B cell (primary cell): ENCODE results near the gene CCDC18.

ENCODE experiments used
- CTCF ChIP-seq: fragments of 200-600 bp; IDR thresholded peaks from one replicate; pipeline ENCODE4 v1.8.0; 2022; ENCODE audit warnings: antibody characterized with exemption, mild to moderate bottlenecking
- EZH2 ChIP-seq: IDR thresholded peaks from 2 replicates; pipeline ENCODE4 v1.6.1; 2012; ENCODE audit warnings: borderline replicate concordance, low read depth, mild to moderate bottlenecking, moderate library complexity, low read length; ENCODE audit not compliant: insufficient read depth, poor library complexity, severe bottlenecking

- TF ChIP-seq CTCF (no peak), EZH2 (no peak)
Observed at GRCh38 chr1:93252598-93252997, 72.1 kb downstream of the CCDC18 start.
